ENCODE data around the gene LTC4S.
"Not testable (repeated sequence)": the region's sequence is repeated elsewhere in the genome, so short reads cannot be mapped to it uniquely, and the experiment has no call there.

LTC4S gene
- long read RNA-seq, transcript LTC4S-201 (5 exons, 666 nt), result major isoform, 5 of 8 reads
- long read RNA-seq, partial matches to known transcripts, result 0 of 8 reads
- long read RNA-seq, other reads (novel, unspliced or antisense), result 2 of 8 reads

DNA sequence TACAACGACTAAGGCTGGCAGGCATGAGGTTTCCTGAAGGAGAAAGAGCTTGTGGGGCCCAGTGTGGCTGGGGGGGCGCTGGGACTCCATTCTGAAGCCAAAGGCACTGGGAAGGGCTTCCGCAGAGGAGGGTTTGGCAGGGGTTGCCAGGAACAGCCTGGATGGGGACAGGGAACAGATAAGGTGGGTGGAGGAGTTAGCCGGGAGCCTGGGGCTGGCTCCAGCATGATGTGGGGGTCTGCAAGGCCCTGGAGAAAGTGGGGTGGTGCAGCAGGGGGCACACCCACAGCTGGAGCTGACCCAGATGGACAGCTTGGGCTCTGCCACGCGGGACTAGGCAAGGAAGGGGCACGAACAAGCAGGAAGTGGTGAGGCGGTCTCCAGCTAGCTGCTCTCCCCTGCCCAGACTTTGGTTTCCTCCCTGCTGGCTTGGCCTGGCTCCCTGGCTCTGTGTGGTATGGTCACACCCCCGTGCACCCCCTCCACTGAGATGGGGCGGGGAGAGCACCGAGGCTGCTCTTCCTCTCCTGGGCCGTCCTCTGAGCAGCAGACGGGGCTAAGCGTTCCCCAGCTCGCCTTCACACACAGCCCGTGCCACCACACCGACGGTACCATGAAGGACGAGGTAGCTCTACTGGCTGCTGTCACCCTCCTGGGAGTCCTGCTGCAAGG is at the start of gene LTC4S:
Gene LTC4S, plus strand, starts transcription at position 519 of the 672 bp plus-strand sequence. Its CDS starts 95 bp downstream, at position 614.
- peak; percentile 84 to 96 for DNase-seq (ENCODE audit: low read depth in 1 of 2, low spot score in 1 of 2)
- Histone ChIP-seq H3K27ac (replicated peaks) (peak within 1 kb of the TSS; percentile 72), H3K27me3 (ENCODE audit: insufficient read depth, poor library complexity, severe bottlenecking) (no peaks in the 10 kb centered on the region), H3K4me3 (replicated peaks; ENCODE audit: insufficient read depth, low read length) (peak within 1 kb of the TSS; percentile 31)
- TF ChIP-seq POLR2AphosphoS5 (IDR thresholded peaks at IDR 0.05; ENCODE audit: low read depth), result peak; percentile 44
- peak; percentile 69 for TF ChIP-seq SPI1 (IDR thresholded peaks at IDR 0.05; ENCODE audit: borderline replicate concordance, low read depth)
- TF ChIP-seq, protein P1, sequence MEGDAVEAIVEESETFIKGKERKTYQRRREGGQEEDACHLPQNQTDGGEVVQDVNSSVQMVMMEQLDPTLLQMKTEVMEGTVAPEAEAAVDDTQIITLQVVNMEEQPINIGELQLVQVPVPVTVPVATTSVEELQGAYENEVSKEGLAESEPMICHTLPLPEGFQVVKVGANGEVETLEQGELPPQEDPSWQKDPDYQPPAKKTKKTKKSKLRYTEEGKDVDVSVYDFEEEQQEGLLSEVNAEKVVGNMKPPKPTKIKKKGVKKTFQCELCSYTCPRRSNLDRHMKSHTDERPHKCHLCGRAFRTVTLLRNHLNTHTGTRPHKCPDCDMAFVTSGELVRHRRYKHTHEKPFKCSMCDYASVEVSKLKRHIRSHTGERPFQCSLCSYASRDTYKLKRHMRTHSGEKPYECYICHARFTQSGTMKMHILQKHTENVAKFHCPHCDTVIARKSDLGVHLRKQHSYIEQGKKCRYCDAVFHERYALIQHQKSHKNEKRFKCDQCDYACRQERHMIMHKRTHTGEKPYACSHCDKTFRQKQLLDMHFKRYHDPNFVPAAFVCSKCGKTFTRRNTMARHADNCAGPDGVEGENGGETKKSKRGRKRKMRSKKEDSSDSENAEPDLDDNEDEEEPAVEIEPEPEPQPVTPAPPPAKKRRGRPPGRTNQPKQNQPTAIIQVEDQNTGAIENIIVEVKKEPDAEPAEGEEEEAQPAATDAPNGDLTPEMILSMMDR (IDR thresholded peaks at IDR 0.05; ENCODE audit: insufficient read depth, low read length), result no peak
- TF ChIP-seq GABPA (IDR thresholded peaks at IDR 0.05; ENCODE audit: low read depth), result no peak
- TF ChIP-seq, protein P2, sequence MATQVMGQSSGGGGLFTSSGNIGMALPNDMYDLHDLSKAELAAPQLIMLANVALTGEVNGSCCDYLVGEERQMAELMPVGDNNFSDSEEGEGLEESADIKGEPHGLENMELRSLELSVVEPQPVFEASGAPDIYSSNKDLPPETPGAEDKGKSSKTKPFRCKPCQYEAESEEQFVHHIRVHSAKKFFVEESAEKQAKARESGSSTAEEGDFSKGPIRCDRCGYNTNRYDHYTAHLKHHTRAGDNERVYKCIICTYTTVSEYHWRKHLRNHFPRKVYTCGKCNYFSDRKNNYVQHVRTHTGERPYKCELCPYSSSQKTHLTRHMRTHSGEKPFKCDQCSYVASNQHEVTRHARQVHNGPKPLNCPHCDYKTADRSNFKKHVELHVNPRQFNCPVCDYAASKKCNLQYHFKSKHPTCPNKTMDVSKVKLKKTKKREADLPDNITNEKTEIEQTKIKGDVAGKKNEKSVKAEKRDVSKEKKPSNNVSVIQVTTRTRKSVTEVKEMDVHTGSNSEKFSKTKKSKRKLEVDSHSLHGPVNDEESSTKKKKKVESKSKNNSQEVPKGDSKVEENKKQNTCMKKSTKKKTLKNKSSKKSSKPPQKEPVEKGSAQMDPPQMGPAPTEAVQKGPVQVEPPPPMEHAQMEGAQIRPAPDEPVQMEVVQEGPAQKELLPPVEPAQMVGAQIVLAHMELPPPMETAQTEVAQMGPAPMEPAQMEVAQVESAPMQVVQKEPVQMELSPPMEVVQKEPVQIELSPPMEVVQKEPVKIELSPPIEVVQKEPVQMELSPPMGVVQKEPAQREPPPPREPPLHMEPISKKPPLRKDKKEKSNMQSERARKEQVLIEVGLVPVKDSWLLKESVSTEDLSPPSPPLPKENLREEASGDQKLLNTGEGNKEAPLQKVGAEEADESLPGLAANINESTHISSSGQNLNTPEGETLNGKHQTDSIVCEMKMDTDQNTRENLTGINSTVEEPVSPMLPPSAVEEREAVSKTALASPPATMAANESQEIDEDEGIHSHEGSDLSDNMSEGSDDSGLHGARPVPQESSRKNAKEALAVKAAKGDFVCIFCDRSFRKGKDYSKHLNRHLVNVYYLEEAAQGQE (IDR thresholded peaks at IDR 0.05; ENCODE audit: insufficient replicate concordance, low read depth), result no peak

- DNase-seq (ENCODE audit: low read depth in 1 of 2, low spot score in 1 of 2), result peak in 1 of 2 experiments; percentile 71
- TF ChIP-seq POLR2AphosphoS5 (IDR thresholded peaks at IDR 0.05; ENCODE audit: low read depth), result peak; percentile 58
- not testable (repeated sequence) for H3K4me3 ChIP-seq (replicated peaks; ENCODE audit: insufficient read depth, low read length); H3K27me3 ChIP-seq (ENCODE audit: insufficient read depth, poor library complexity, severe bottlenecking); H3K27ac ChIP-seq (replicated peaks)
Measured at GRCh38 chr5:179744106-179744505, 49.7 kb upstream of the LTC4S start.

- Histone ChIP-seq H3K27me3 (ENCODE audit: insufficient read depth, poor library complexity, severe bottlenecking) (no peaks in the 10 kb centered on the region), H3K27ac (replicated peaks) (no peak overlapping the region), H3K4me3 (replicated peaks; ENCODE audit: insufficient read depth, low read length) (no peak overlapping the region)
- TF ChIP-seq POLR2AphosphoS5 (IDR thresholded peaks at IDR 0.05; ENCODE audit: low read depth) (no peak), GABPA (IDR thresholded peaks at IDR 0.05; ENCODE audit: low read depth) (no peak), SPI1 (IDR thresholded peaks at IDR 0.05; ENCODE audit: borderline replicate concordance, low read depth) (no peak)
- TF ChIP-seq, protein P1 (IDR thresholded peaks at IDR 0.05; ENCODE audit: insufficient read depth, low read length), result no peak
- TF ChIP-seq, protein P2 (IDR thresholded peaks at IDR 0.05; ENCODE audit: insufficient replicate concordance, low read depth), result no peak
- no peak for DNase-seq (ENCODE audit: low read depth in 1 of 2, low spot score in 1 of 2)
Measured at GRCh38 chr5:179746872-179747271, 46.9 kb upstream of the LTC4S start.

- H3K4me3 ChIP-seq (replicated peaks; ENCODE audit: insufficient read depth, low read length), result no peak overlapping the region
- DNase-seq (ENCODE audit: low read depth in 1 of 2, low spot score in 1 of 2), result no peak
- no peaks in the 10 kb centered on the region for H3K27me3 ChIP-seq (ENCODE audit: insufficient read depth, poor library complexity, severe bottlenecking)
- TF ChIP-seq, protein P2 (IDR thresholded peaks at IDR 0.05; ENCODE audit: insufficient replicate concordance, low read depth), result no peak
- no peak overlapping the region for H3K27ac ChIP-seq (replicated peaks)
Measured at GRCh38 chr5:179747811-179748210, 46.0 kb upstream of the LTC4S start.

Measured in HL-60 (cell line).